GM23248 (cell line): ENCODE data around the gene SH3TC2. TPM values are rescaled to one million over a fixed set of nuclear protein-coding genes. Genes with fewer than 3 reads are reported as not detected.

ENCODE experiments used
- DNase-seq: peaks from one replicate; pipeline ENCODE4 v3.0.0-alpha.2; 2015
- H2AFZ ChIP-seq: fragments of 200-600 bp; sonication (generic); 2 replicates; pipeline ENCODE4 v1.6.1; 2016; ENCODE audit warnings: antibody characterized with exemption
- H3F3A ChIP-seq: fragments of 200-600 bp; sonication (generic); 2 replicates; pipeline ENCODE4 v1.6.1; 2016; ENCODE audit warnings: mild to moderate bottlenecking, antibody characterized with exemption, mixed run types; ENCODE audit not compliant: insufficient read depth
- H3K27ac ChIP-seq: fragments of 200-600 bp; sonication (generic); 2 replicates; pipeline ENCODE4 v1.5.1; 2016; ENCODE audit warnings: mild to moderate bottlenecking
- H3K27me3 ChIP-seq: fragments of 200-600 bp; sonication (generic); replicated peaks from 2 replicates; pipeline ENCODE4 v1.6.1; 2016; ENCODE audit warnings: mild to moderate bottlenecking; ENCODE audit not compliant: insufficient read depth
- H3K36me3 ChIP-seq: fragments of 200-600 bp; sonication (generic); 2 replicates; pipeline ENCODE4 v1.6.1; 2016; ENCODE audit warnings: low read depth, mild to moderate bottlenecking
- H3K4me1 ChIP-seq: fragments of 200-600 bp; sonication (generic); 2 replicates; pipeline ENCODE4 v1.6.1; 2016; ENCODE audit warnings: mild to moderate bottlenecking; ENCODE audit not compliant: insufficient read depth
- H3K4me2 ChIP-seq: fragments of 200-600 bp; sonication (generic); one replicate; pipeline ENCODE4 v1.6.1; 2016; ENCODE audit warnings: mild to moderate bottlenecking; ENCODE audit not compliant: unreplicated experiment
- H3K4me3 ChIP-seq: fragments of 200-600 bp; sonication (generic); 2 replicates; pipeline ENCODE4 v1.5.1; 2016; ENCODE audit warnings: mild to moderate bottlenecking
- H3K79me2 ChIP-seq: fragments of 200-600 bp; sonication (generic); 2 replicates; pipeline ENCODE4 v1.6.1; 2016; ENCODE audit warnings: mild to moderate bottlenecking; ENCODE audit not compliant: insufficient read depth
- H3K9ac ChIP-seq: fragments of 200-600 bp; sonication (generic); 2 replicates; pipeline ENCODE4 v1.6.1; 2016; ENCODE audit warnings: mild to moderate bottlenecking
- H3K9me2 ChIP-seq: fragments of 200-600 bp; sonication (generic); 2 replicates; pipeline ENCODE4 v1.6.1; 2016; ENCODE audit warnings: mixed run types, mild to moderate bottlenecking, moderate library complexity; ENCODE audit not compliant: insufficient read depth
- H3K9me3 ChIP-seq: fragments of 200-600 bp; sonication (generic); one replicate; pipeline ENCODE4 v1.6.1; 2017; ENCODE audit warnings: low read depth
- H4K20me1 ChIP-seq: fragments of 200-600 bp; sonication (generic); 2 replicates; pipeline ENCODE4 v1.6.0; 2016; ENCODE audit not compliant: insufficient read depth
- EZH2 ChIP-seq: fragments of 200-600 bp; sonication (generic); IDR thresholded peaks from 2 replicates; pipeline ENCODE4 v1.6.1; 2018; ENCODE audit warnings: antibody characterized with exemption, mild to moderate bottlenecking; ENCODE audit not compliant: insufficient read depth, poor library complexity, severe bottlenecking
- EZH2phosphoT487 ChIP-seq: fragments of 200-600 bp; sonication (generic); IDR thresholded peaks from 2 replicates; pipeline ENCODE4 v1.6.1; 2018; ENCODE audit warnings: antibody characterized with exemption, moderate library complexity, mild to moderate bottlenecking, low read depth; ENCODE audit not compliant: insufficient read depth
- WGBS, 2 experiments: methylation state at CpG; one replicate each; pipeline ENCODE4 v1.1.6; 2015 to 2017; ENCODE audit warnings: low lambda C conversion rate in 2 of 2, low coverage in 1 of 2; ENCODE audit errors: missing lambda C conversion rate in 2 of 2; 5-methylcytosine and 5-hydroxymethylcytosine counted together
- in situ Hi-C: fragments of 300-500 bp; cut with MboI; formaldehyde crosslinking; loops from 2 replicates; pipeline ENCODE4 v1.15.0; 2020
- polyA plus RNA-seq: library from polyadenylated mRNA; unstranded; fragments of >200 nt; fragmentation: Nextera tagmentation; extraction: Ambion mirVana; gene quantifications from 2 replicates; pipeline ENCODE4 v1.2.1, GENCODE V29; 2016
- total RNA-seq: library from RNA; depleted of rRNA; stranded (reverse); fragments of >200 nt; shearing (Covaris generic); gene quantifications from 2 replicates; pipeline ENCODE4 v1.2.3, GENCODE V29; 2014

The SH3TC2 gene
- total and polyA plus RNA-seq, 2 experiments from 2014 or later = 0.88 to 1.1 TPM

DNA sequence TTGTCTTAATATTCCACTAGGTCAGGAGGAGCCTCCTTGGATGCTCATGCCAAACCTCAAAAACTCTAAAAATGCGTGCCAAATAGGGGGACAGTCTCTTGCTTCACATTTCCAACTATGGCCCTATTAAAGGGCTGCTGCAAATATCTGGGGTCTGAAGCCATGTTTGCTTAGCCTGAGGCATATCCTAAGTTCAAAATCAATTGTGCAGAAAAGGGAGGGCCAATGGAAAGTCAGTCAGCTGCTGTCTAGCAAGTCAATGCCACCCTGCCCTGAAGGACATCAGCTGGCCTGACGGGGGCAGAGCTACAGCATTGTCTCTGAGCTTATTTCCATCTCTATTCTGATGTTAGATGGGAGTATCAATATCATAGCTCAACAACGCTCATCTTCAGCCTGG is 93.6 kb downstream of the SH3TC2 start:
- H3K9ac ChIP-seq = no peak overlapping the region
- peaks cover 25% of the 10 kb centered on the region for H3F3A ChIP-seq
- DNase-seq = no peak

DNA sequence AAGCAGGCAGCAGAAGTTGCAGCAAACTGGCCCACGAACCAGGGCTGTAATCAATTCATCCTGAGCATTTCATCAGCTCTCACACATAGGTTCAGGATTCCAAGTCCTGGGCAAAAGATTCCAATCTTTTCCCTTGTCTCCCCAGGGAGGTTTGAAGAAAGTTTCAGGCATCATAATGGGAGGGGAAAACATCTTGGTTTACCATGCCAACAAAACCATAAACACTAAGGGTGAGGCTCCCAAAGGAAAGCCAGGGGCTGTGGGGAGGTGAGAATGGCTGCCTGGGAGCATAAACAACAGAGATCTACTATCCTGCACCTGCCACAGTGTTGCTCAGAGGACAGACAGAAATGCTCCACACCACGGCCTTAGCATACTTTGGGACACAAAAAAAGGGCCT is 94.6 kb downstream of the SH3TC2 start:
- Histone ChIP-seq H3K9me2 (no peaks in the 10 kb centered on the region), H3K4me1 (peaks cover 47% of the 10 kb centered on the region), H3K27me3 (no peaks in the 10 kb centered on the region), H3K79me2 (no peaks in the 10 kb centered on the region), H3K27ac (0 out of 2 replicates have a peak overlapping the region, but pooled peaks have one; percentile 20), H3F3A (peaks cover 15% of the 10 kb centered on the region), H2AFZ (no peak overlapping the region), H3K4me2 (peak overlapping the region; percentile 39), H3K9me3 (no peaks in the 10 kb centered on the region), H3K4me3 (no peak overlapping the region), H3K9ac (no peak overlapping the region), H3K36me3 (no peaks in the 10 kb centered on the region), H4K20me1 (no peaks in the 10 kb centered on the region)
- WGBS, 2 experiments = 52 to 68% methylated on average over 2 of the region's 2 CpGs
- DNase-seq = peak; percentile 53
- TF ChIP-seq EZH2phosphoT487 (no peak), EZH2 (no peak)
- in situ Hi-C loops = no loop called here

More for the DNA sequence above, 93.6 kb downstream of the SH3TC2 start:
- Histone ChIP-seq H3K27me3 (no peaks in the 10 kb centered on the region), H4K20me1 (no peaks in the 10 kb centered on the region), H3K4me3 (no peak overlapping the region), H3K9me3 (no peaks in the 10 kb centered on the region), H3K4me2 (no peak overlapping the region), H2AFZ (no peak overlapping the region), H3K36me3 (no peaks in the 10 kb centered on the region), H3K4me1 (peaks cover 55% of the 10 kb centered on the region), H3K9me2 (no peaks in the 10 kb centered on the region), H3K79me2 (no peaks in the 10 kb centered on the region), H3K27ac (no peak overlapping the region)
- WGBS, 2 experiments = 53 to 55% methylated on average over 3 of the region's 3 CpGs
- in situ Hi-C loops = no loop called here
- TF ChIP-seq EZH2phosphoT487 (no peak), EZH2 (no peak)

DNA sequence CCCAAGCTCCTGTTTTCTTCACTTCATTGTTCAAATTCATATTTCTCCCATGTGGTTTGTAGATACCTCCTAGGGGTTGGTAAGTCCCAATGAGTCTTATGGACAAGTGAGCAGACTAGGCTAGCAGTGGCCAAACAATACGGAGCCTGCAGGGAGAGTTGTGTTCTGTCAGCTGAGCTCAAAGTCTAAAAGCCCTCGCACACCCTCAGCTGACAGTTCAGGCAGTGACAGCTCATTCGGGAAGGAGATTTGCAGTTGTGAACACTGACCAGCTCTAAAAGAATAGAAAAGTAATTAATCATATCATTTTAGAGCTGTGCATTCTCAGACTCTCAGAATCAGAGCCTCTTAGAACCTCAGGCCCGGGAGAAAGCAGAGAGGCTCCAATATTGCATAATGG is 95.1 kb downstream of the SH3TC2 start:
- Histone ChIP-seq H3K27ac (0 out of 2 replicates have a peak overlapping the region, but pooled peaks have one; percentile 20), H4K20me1 (no peaks in the 10 kb centered on the region), H3K36me3 (no peaks in the 10 kb centered on the region), H3K4me2 (peak overlapping the region; percentile 39), H3K9me2 (no peaks in the 10 kb centered on the region), H3K9me3 (no peaks in the 10 kb centered on the region), H3K79me2 (no peaks in the 10 kb centered on the region), H3K4me1 (peaks cover 43% of the 10 kb centered on the region), H3K4me3 (no peak overlapping the region), H3K9ac (peak overlapping the region; percentile 8), H2AFZ (no peak overlapping the region), H3F3A (peaks cover 11% of the 10 kb centered on the region), H3K27me3 (no peaks in the 10 kb centered on the region)
- 56 to 65% methylated on average over 4 of the region's 4 CpGs for WGBS, 2 experiments
- no peak for TF ChIP-seq EZH2
- no peak for TF ChIP-seq EZH2phosphoT487
- DNase-seq = peak; percentile 41
- in situ Hi-C loops = no loop called here

- H3K79me2 ChIP-seq = no peaks in the 10 kb centered on the region
- no peaks in the 10 kb centered on the region for H3K36me3 ChIP-seq
- no peak overlapping the region for H3K4me3 ChIP-seq
- 83 to 100% methylated on average over 2 of the region's 2 CpGs for WGBS, 2 experiments
- H3K9me2 ChIP-seq = no peaks in the 10 kb centered on the region
- no peaks in the 10 kb centered on the region for H4K20me1 ChIP-seq
- no peaks in the 10 kb centered on the region for H3K27me3 ChIP-seq
- H3K9ac ChIP-seq = no peak overlapping the region
- H3K27ac ChIP-seq = no peak overlapping the region; the same call in 1 of the 2 replicates
- in situ Hi-C loops = no loop called here
- H3F3A ChIP-seq = peaks cover 4% of the 10 kb centered on the region; the same call in 1 of the 2 replicates
- peaks cover 39% of the 10 kb centered on the region for H3K4me1 ChIP-seq
- no peak overlapping the region for H3K4me2 ChIP-seq
- no peak for DNase-seq
- no peaks in the 10 kb centered on the region for H3K9me3 ChIP-seq
- H2AFZ ChIP-seq = no peak overlapping the region
- TF ChIP-seq EZH2phosphoT487 (no peak), EZH2 (no peak)
These were observed 95.9 kb downstream of the SH3TC2 start for GRCh38 chr5:148966938-148967337.
